ENCODE data around the gene AMIGO2.

Gene AMIGO2

GRCh38 chr12:47097276-47097896 lies 17.6 kb upstream of the AMIGO2 start:
- DNase-seq (ENCODE audit: low read depth, low spot score), result peak; percentile 15

GRCh38 chr12:47095446-47096236 lies 15.9 kb upstream of the AMIGO2 start:
- peak; percentile 82 for DNase-seq (ENCODE audit: low read depth, low spot score)

GRCh38 chr12:47094804-47095203 lies 15.0 kb upstream of the AMIGO2 start:
- DNase-seq (ENCODE audit: low read depth, low spot score), result peak; percentile 67

- DNase-seq (ENCODE audit: low read depth, low spot score), result no peak
Measured at GRCh38 chr12:47091009-47091408, 11.2 kb upstream of the AMIGO2 start.

GRCh38 chr12:47088021-47088944 lies 8.5 kb upstream of the AMIGO2 start:
- peak; percentile 38 for DNase-seq (ENCODE audit: low read depth, low spot score)

GRCh38 chr12:47087088-47087688 lies 7.4 kb upstream of the AMIGO2 start:
- peak; percentile 51 for DNase-seq (ENCODE audit: low read depth, low spot score)

GRCh38 chr12:47085815-47086252 lies 6.1 kb upstream of the AMIGO2 start:
- peak; percentile 68 for DNase-seq (ENCODE audit: low read depth, low spot score)

GRCh38 chr12:47084172-47084571 lies 4.4 kb upstream of the AMIGO2 start:
- no peak for DNase-seq (ENCODE audit: low read depth, low spot score)

- DNase-seq (ENCODE audit: low read depth, low spot score), result peak; percentile 69
Measured at GRCh38 chr12:47082796-47083621, 3.2 kb upstream of the AMIGO2 start.

GRCh38 chr12:47082283-47082682 lies 2.5 kb upstream of the AMIGO2 start:
- DNase-seq (ENCODE audit: low read depth, low spot score), result no peak

GRCh38 chr12:47080725-47081502 lies 1.2 kb upstream of the AMIGO2 start:
- DNase-seq (ENCODE audit: low read depth, low spot score), result peak; percentile 84

GRCh38 chr12:47079981-47080724 lies 394 bp upstream of the AMIGO2 start:
- DNase-seq (ENCODE audit: low read depth, low spot score), result peak; percentile 80

GRCh38 chr12:47078733-47079467 lies 859 bp downstream of the AMIGO2 start:
- DNase-seq (ENCODE audit: low read depth, low spot score), result peak; percentile 61

- no peak for DNase-seq (ENCODE audit: low read depth, low spot score)
Measured at GRCh38 chr12:47078086-47078395, 1.7 kb downstream of the AMIGO2 start.

GRCh38 chr12:47077206-47078085 lies 2.3 kb downstream of the AMIGO2 start:
- no peak for DNase-seq (ENCODE audit: low read depth, low spot score)

- DNase-seq (ENCODE audit: low read depth, low spot score), result no peak
Measured at GRCh38 chr12:47075192-47076084, 4.3 kb downstream of the AMIGO2 start.

GRCh38 chr12:47074757-47075156 lies 5.0 kb downstream of the AMIGO2 start:
- no peak for DNase-seq (ENCODE audit: low read depth, low spot score)
